ENCODE results near the gene POLR1E.

POLR1E gene

GRCh38 chr9:37485389-37486255, at the start of gene POLR1E:
Gene POLR1E, plus strand, starts transcription at chr9:37485948. Its CDS starts 100 bp downstream, at chr9:37486048.
- peak; percentile 53 for DNase-seq

- no peak for DNase-seq
Measured at GRCh38 chr9:37436540-37436939, 49.2 kb upstream of the POLR1E start.

GRCh38 chr9:37437010-37437409, 48.7 kb upstream of the POLR1E start:
- no peak for DNase-seq

GRCh38 chr9:37437621-37438020, 48.1 kb upstream of the POLR1E start:
- no peak for DNase-seq

GRCh38 chr9:37438359-37438758, 47.4 kb upstream of the POLR1E start:
- DNase-seq = no peak

- DNase-seq = no peak
Measured at GRCh38 chr9:37441776-37442370, 43.9 kb upstream of the POLR1E start.

- DNase-seq = no peak
Measured at GRCh38 chr9:37442556-37442955, 43.2 kb upstream of the POLR1E start.

- no peak for DNase-seq
Measured at GRCh38 chr9:37443566-37443965, 42.2 kb upstream of the POLR1E start.

- DNase-seq = no peak
Measured at GRCh38 chr9:37444890-37445289, 40.9 kb upstream of the POLR1E start.

GRCh38 chr9:37445832-37446231, 39.9 kb upstream of the POLR1E start:
- DNase-seq = no peak

- DNase-seq = no peak
Measured at GRCh38 chr9:37446401-37446800, 39.3 kb upstream of the POLR1E start.

GRCh38 chr9:37447111-37447510, 38.6 kb upstream of the POLR1E start:
- DNase-seq = no peak

- no peak for DNase-seq
Measured at GRCh38 chr9:37449862-37450632, 35.7 kb upstream of the POLR1E start.

GRCh38 chr9:37451628-37452027, 34.1 kb upstream of the POLR1E start:
- DNase-seq = no peak

GRCh38 chr9:37452611-37453010, 33.1 kb upstream of the POLR1E start:
- no peak for DNase-seq

GRCh38 chr9:37453827-37454226, 31.9 kb upstream of the POLR1E start:
- DNase-seq = no peak

GRCh38 chr9:37454238-37454637, 31.5 kb upstream of the POLR1E start:
- no peak for DNase-seq

- no peak for DNase-seq
Measured at GRCh38 chr9:37455884-37456647, 29.7 kb upstream of the POLR1E start.

- DNase-seq = no peak
Measured at GRCh38 chr9:37456817-37457216, 28.9 kb upstream of the POLR1E start.

- no peak for DNase-seq
Measured at GRCh38 chr9:37464006-37464405, 21.7 kb upstream of the POLR1E start.

GRCh38 chr9:37464426-37465248, 21.1 kb upstream of the POLR1E start:
- DNase-seq = no peak
